Immature natural killer cell (primary cell): ENCODE results near the gene TMPRSS6. TPM values are rescaled to one million over a fixed set of nuclear protein-coding genes. Genes with fewer than 3 reads are reported as not detected.
"Not testable (repeated sequence)": the region's sequence is repeated elsewhere in the genome, so short reads cannot be mapped to it uniquely, and the experiment has no call there.

Source experiments
- DNase-seq, 3 donors: peaks; one replicate each; pipeline ENCODE4 v3.0.0; 2022; ENCODE audit warnings: mixed read lengths in 1 of 3
- H3K27ac Mint-ChIP-seq, 6 donors: one replicate each; pipeline ENCODE4 v1.8.0; 2020; ENCODE audit warnings: mixed read lengths in 6 of 6, mild to moderate bottlenecking in 5 of 6, inconsistent platforms in 4 of 6, moderate library complexity in 3 of 6
- H3K27me3 Mint-ChIP-seq, 3 donors: one replicate each; pipeline ENCODE4 v1.8.0; 2020 to 2021; ENCODE audit warnings: low read depth in 3 of 3, mild to moderate bottlenecking in 3 of 3, mixed read lengths in 3 of 3, moderate library complexity in 3 of 3, inconsistent platforms in 1 of 3
- H3K36me3 Mint-ChIP-seq, 3 donors: one replicate each; pipeline ENCODE4 v1.8.0; 2020; ENCODE audit warnings: mixed read lengths in 3 of 3, inconsistent platforms in 2 of 3, mild to moderate bottlenecking in 2 of 3
- H3K4me1 Mint-ChIP-seq, 2 donors: one replicate each; pipeline ENCODE4 v1.8.0; 2020; ENCODE audit warnings: inconsistent platforms in 2 of 2, mild to moderate bottlenecking in 2 of 2, mixed read lengths in 2 of 2, moderate library complexity in 1 of 2
- H3K4me3 Mint-ChIP-seq, 5 donors: one replicate each; pipeline ENCODE4 v1.8.0; 2020; ENCODE audit warnings: mild to moderate bottlenecking in 5 of 5, mixed read lengths in 5 of 5, inconsistent platforms in 3 of 5, moderate library complexity in 3 of 5
- H3K9me3 Mint-ChIP-seq, 6 donors: one replicate each; pipeline ENCODE4 v1.8.0; 2020; ENCODE audit warnings: mild to moderate bottlenecking in 6 of 6, mixed read lengths in 6 of 6, inconsistent platforms in 4 of 6, moderate library complexity in 3 of 6
- polyA plus RNA-seq, 3 donors: library from polyadenylated mRNA; unstranded; fragments of 300-500 nt; fragmentation: Illumina TruSeq; gene quantifications; one replicate each; pipeline ENCODE4 v1.2.3, GENCODE V29; 2021

Gene TMPRSS6
- polyA plus RNA-seq, 3 donors from 2014 or later = 0.28 to 0.52 TPM; not detected in 1

DNA sequence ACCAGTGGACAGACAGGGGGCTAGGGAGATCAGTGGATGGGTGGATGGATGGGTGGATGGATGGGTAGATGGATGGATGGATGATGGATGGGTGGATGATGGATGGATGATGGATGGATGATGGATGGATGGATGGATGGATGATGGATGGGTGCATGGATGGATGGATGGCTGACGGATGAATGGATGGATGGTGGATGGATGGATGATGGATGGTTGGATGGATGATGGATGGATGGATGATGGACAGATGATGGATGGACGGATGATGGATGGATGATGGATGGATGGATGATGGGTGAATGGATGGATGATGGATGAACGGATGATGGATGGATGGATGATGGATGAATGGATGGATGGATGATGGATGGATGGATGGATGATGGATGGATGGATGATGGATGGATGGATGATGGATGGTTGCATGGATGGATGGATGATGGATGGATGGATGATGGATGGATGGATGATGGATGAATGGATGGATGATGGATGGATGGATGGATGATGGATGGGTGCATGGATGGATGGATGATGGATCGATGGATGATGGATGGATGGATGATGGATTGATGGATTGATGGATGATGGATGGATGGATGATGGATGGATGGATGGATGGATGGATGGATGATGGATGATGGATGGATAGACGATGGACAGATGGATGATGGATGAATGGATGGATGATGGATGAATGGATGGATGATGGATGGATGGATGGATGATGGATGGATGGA lies 37.5 kb downstream of the TMPRSS6 start:
- not testable (repeated sequence) for DNase-seq, H3K27ac Mint-ChIP-seq, H3K9me3 Mint-ChIP-seq, H3K36me3 Mint-ChIP-seq, H3K4me1 Mint-ChIP-seq, H3K4me3 Mint-ChIP-seq
- peaks cover 3 to 11% (median 8%) of the 10 kb centered on the region in 3 donors for H3K27me3 Mint-ChIP-seq

DNA sequence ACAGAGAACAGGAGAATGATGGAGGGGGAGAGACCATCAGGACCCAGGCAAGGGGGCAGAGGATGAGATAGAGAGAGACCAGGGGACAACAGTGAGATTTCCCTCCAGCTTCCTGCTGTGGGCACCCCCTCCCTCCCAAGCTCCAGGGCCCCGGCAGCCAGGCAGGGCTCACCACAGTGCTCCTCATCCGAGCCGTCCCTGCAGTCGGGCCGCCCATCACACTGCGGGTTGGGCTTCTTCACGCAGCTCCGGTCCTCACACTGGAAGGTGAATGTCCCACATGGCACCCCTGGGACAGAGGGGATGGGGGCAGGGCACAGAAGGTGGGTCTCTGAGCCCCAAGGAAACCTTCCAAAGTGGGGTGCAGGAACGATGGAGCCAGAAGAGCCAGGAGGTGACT lies 38.8 kb downstream of the TMPRSS6 start:
- Mint-ChIP-seq H3K4me3 (no peak overlapping the region), H3K9me3 (no peaks in the 10 kb centered on the region), H3K36me3 (no peaks in the 10 kb centered on the region), H3K27ac (no peak overlapping the region), H3K27me3 (peaks cover 3 to 11% (median 8%) of the 10 kb centered on the region in 3 donors), H3K4me1 (no peaks in the 10 kb centered on the region)
- DNase-seq = no peak

DNA sequence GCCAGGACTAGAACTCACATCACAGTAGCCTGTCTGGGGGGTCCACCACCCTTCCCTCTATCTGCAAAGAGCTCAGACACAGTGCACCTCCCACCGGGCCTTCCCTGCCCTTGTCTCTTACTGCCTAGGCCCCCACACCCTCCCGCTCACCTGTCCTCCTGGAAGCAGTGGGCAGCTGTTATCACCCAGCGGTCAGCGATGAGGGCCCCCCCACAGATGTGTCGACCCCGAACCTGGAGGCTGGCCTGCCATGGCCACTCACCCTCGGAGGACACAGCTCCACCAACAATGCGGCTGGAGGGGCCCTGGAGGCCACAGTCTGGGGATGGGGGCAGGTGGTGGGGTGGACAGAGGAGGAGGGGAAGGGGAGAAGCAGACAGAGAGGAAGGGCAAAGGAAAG lies 39.2 kb downstream of the TMPRSS6 start:
- Mint-ChIP-seq H3K36me3 (no peaks in the 10 kb centered on the region), H3K4me1 (no peaks in the 10 kb centered on the region), H3K27ac (no peak overlapping the region), H3K4me3 (no peak overlapping the region), H3K27me3 (peaks cover 3 to 11% (median 8%) of the 10 kb centered on the region in 3 donors), H3K9me3 (no peaks in the 10 kb centered on the region)
- DNase-seq = no peak

DNA sequence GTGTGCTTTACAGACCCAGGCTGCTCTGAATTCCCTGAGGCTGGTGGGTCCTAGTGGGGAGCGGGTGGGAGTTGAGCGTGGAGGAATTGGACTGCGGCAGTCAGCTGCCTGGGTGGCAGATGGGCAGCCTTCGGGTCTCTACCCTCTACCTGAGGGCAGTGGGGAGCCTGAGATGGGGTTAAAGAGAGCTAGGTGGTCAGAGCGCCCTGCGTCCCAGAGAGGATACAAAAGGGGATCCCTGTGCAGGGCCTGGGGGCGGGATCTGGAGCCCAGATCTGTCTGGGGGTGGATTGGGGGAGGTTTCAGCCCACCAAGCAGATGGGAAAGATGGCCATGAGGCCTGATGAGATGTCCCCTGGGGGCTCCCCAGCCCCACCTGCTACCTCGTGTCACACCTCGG lies 39.8 kb downstream of the TMPRSS6 start:
- no peak overlapping the region for H3K4me3 Mint-ChIP-seq
- DNase-seq = no peak
- no peaks in the 10 kb centered on the region for H3K4me1 Mint-ChIP-seq
- H3K9me3 Mint-ChIP-seq = no peaks in the 10 kb centered on the region
- peaks cover 3 to 12% (median 8%) of the 10 kb centered on the region in 3 donors for H3K27me3 Mint-ChIP-seq
- no peaks in the 10 kb centered on the region for H3K36me3 Mint-ChIP-seq
- H3K27ac Mint-ChIP-seq = no peak overlapping the region

DNA sequence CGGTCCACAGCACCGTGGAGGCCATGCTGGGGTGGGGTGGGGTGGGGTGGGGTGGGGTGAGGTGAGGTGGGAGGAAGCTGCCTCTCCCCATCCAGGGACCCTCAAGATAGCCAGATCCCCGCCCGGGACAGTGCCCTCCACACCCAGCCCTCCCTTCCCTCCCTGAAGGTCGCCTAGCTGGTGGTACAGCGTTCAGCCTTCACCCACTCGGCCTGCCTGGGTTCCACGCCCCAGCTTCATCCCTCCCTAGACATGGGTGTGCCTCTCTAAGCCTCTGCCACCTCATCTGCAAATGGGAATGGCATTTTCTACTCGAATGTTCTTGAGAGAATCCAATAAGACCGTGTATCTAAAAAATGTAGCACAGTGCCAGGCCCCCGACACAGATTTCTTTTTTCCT lies 40.2 kb downstream of the TMPRSS6 start:
- DNase-seq = no peak
- no peak overlapping the region for H3K27ac Mint-ChIP-seq
- no peaks in the 10 kb centered on the region for H3K36me3 Mint-ChIP-seq
- no peaks in the 10 kb centered on the region for H3K9me3 Mint-ChIP-seq
- H3K27me3 Mint-ChIP-seq = peaks cover 3 to 12% (median 8%) of the 10 kb centered on the region in 3 donors
- no peak overlapping the region for H3K4me3 Mint-ChIP-seq
- H3K4me1 Mint-ChIP-seq = no peaks in the 10 kb centered on the region

DNA sequence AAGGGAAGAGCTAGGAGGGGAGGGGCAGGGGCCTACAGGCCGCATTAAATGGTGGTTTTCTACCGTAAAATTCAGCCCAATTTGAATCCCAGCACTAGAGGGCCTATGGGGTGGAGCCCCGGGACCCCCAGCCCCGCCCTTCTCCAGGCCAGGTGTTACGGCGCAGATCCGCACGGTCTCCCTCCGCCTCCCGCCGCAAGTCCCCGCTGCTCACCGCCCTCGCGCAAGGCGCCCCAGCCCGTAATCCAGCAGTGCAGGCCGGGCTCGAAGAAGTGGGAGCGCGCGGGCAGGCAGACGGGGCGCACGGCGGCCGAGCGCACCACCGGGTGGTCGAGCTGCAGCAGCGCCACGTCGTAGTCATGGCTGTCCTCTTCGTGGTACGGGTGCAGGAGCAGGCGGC lies 40.7 kb downstream of the TMPRSS6 start:
- Mint-ChIP-seq H3K9me3 (no peaks in the 10 kb centered on the region), H3K4me1 (no peaks in the 10 kb centered on the region), H3K27me3 (peaks cover 3 to 14% (median 8%) of the 10 kb centered on the region in 3 donors), H3K4me3 (no peak overlapping the region), H3K27ac (no peak overlapping the region), H3K36me3 (no peaks in the 10 kb centered on the region)
- no peak for DNase-seq

DNA sequence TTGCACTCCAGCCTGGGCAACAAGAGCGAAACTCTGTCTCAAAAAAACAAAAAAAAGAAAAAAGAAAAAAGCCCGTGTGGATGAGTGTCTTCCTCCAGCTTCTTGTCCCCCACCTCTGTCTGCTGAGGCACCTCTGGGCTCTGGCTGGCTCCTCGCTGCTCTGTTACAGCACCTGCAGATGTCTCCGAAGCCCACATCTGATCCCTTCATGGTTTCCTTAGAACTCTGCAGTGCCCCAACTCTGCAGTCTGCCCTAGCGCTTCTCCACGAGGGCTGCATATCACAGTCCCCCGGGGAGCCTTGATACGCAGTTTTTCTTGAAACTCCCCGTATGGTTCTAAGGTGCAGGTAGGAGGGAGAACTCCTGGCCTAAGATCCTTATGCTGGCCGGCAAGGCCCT lies 42.1 kb downstream of the TMPRSS6 start:
- Mint-ChIP-seq H3K27ac (no peak overlapping the region), H3K27me3 (peaks cover 3 to 14% (median 8%) of the 10 kb centered on the region in 3 donors), H3K36me3 (no peaks in the 10 kb centered on the region), H3K4me3 (no peak overlapping the region), H3K9me3 (no peaks in the 10 kb centered on the region), H3K4me1 (no peaks in the 10 kb centered on the region)
- DNase-seq = no peak

DNA sequence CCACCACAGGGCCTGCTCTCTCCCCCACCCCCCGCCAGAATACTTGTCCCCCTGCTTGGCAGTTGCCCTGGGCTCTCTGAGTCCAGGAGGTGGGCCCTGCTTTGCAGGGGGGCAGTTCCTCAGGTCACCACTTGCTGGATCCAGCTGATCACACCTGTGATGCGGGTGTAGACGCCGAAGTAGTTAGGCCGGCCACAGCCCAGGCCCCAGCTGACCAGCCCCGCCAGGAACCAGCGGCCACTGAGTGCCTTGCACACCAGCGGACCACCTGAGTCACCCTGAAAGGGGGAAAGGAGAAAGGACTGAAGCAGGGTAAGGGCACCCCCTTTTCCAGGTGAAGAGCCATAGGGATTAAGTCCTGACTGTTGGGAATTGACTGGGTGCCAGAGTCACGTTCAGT lies 43.6 kb downstream of the TMPRSS6 start:
- Mint-ChIP-seq H3K36me3 (peaks cover 0 to 5% (median 0%) of the 10 kb centered on the region in 3 donors), H3K27me3 (peaks cover 3 to 16% (median 8%) of the 10 kb centered on the region in 3 donors), H3K9me3 (no peaks in the 10 kb centered on the region), H3K4me3 (no peak overlapping the region), H3K4me1 (no peaks in the 10 kb centered on the region), H3K27ac (no peak overlapping the region)
- no peak for DNase-seq

DNA sequence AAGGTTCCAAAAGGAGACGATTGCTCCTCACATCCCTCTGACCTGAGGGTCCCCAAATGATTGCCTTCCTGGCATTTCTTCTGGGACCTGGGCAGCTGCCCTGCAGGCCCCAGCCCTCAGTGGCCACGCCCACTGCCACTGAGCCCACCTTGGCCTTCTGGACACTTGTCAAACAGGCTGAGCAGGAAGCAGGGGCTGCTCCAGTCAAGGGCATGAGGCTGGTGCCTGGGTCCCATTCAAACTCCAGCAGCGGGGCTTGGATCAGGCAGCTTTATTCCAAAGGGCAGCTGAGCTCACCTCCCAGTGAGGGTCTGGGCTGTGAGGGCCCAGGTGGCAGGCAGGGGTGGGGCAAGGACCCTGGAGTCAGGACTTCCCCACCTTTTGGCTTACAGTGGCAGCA lies 44.3 kb downstream of the TMPRSS6 start:
- H3K4me3 Mint-ChIP-seq = no peak overlapping the region
- DNase-seq = no peak
- peaks cover 0 to 5% (median 0%) of the 10 kb centered on the region in 3 donors for H3K36me3 Mint-ChIP-seq
- H3K27me3 Mint-ChIP-seq = peaks cover 3 to 16% (median 8%) of the 10 kb centered on the region in 3 donors
- H3K4me1 Mint-ChIP-seq = no peaks in the 10 kb centered on the region
- no peaks in the 10 kb centered on the region for H3K9me3 Mint-ChIP-seq
- H3K27ac Mint-ChIP-seq = no peak overlapping the region

DNA sequence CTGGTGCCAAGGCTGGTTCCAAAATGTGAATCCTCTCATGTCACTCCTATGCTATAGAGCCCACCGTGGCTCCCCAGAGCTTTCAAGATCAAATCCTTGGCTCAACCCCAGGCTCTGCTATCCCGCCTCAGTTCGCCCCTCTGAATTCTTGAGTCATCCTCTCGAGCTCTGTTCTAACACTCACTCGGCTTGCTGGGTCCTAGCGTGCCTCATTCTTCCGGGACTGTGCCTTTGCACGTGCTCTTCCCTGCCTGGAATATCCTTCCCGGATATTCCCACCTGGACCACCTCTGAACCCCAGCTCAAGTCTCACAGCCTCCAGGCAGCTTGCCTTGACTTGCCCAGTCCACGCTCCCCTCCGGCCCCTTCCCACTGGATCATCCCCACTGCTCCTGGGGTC lies 45.0 kb downstream of the TMPRSS6 start:
- no peak for DNase-seq
- no peak overlapping the region for H3K27ac Mint-ChIP-seq
- no peak overlapping the region for H3K4me3 Mint-ChIP-seq
- H3K9me3 Mint-ChIP-seq = no peaks in the 10 kb centered on the region
- H3K36me3 Mint-ChIP-seq = peaks cover 0 to 5% (median 0%) of the 10 kb centered on the region in 3 donors
- no peaks in the 10 kb centered on the region for H3K4me1 Mint-ChIP-seq
- peaks cover 2 to 11% (median 5%) of the 10 kb centered on the region in 3 donors for H3K27me3 Mint-ChIP-seq

DNA sequence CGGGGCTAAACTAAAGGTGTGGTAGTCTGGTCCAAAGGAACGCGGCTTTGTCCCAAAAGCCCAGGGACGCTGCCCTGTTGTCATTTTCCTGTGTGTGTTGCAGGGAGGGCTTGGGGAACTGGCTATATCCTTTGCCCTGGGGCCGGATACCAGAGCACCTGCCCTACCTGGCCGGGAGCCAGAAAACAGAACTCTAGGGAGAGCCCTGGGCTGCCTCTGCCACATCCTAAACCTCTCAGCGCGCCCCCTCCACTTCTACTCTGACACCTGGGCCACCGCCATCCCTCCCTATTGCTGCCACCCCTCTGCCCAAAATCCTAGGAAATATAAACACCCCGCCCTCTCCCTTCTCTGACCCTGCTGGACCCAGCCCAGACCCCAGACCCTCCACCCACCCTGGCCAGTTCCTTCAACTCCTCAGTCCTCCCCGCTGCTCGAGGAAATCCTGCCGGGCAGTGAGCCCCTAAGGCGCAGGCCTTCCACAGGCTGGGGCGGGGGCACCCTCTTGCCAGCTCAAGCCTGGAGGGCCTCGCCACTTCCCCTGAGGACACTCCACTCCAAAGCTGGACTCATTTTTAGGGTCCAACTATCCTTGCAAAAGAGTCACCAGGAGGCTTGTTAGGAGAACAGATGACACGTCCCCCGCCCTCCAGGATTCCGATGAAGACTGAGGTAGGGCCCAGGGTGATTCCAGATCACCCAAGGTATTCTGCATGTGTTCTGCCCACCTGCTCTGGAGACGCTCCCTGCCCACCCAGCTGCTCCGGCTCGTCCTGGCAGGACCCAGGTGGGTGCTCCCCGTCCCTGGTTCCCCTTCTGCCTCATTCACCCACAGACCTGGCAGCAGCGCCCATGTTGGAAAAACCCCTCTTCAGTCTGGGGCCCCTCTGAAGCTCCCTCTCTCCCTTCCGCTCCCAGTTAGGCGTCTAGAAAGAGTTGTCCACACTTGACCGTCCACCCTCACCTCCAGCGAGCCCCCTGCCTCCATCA lies 45.8 kb downstream of the TMPRSS6 start:
- no peaks in the 10 kb centered on the region for H3K4me1 Mint-ChIP-seq
- no peak for DNase-seq
- H3K27ac Mint-ChIP-seq = no peak overlapping the region
- H3K27me3 Mint-ChIP-seq = peaks cover under 1 to 9% (median 3%) of the 10 kb centered on the region in 3 donors
- H3K9me3 Mint-ChIP-seq = no peaks in the 10 kb centered on the region
- H3K4me3 Mint-ChIP-seq = no peak overlapping the region
- peaks cover 0 to 5% (median 0%) of the 10 kb centered on the region in 3 donors for H3K36me3 Mint-ChIP-seq

DNA sequence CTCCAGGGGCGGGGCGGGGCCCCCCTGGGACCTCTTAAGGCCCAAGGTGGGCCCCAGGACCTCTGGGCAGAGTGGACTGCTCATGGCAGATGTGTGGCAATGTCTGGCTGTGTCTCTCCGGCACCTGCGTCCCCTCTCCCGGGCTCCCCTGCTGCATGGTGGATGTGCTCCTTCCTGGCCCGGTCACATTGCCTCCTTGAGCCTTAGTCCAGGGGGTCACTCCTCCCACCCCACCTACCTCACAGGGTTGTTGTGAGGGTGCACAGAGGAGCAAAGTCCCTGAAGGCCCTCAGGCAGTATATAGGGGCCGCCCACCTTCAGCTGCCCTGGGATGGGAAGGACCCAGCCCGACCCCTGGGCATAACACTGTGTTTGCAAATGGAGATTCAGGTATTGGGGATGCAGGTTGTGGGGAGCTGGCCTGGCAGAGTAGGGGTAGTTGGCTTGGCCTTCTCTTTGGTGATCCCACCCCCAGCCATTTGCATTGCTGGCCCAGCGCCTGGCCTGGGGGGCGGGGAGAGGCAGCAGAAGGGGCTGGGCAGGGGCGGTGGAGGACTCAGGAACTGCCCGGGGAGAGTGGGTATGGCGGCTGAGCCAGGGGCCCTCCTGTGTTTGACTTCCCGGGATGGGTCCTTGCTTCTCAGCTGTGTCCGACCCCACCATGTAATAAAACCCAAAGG lies 46.7 kb downstream of the TMPRSS6 start:
- peaks cover 0 to 6% (median 0%) of the 10 kb centered on the region in 3 donors for H3K36me3 Mint-ChIP-seq
- H3K4me1 Mint-ChIP-seq = no peaks in the 10 kb centered on the region
- no peak overlapping the region for H3K4me3 Mint-ChIP-seq
- no peaks in the 10 kb centered on the region for H3K9me3 Mint-ChIP-seq
- no peak for DNase-seq
- peaks cover 0 to 6% (median 3%) of the 10 kb centered on the region in 3 donors for H3K27me3 Mint-ChIP-seq
- no peak overlapping the region for H3K27ac Mint-ChIP-seq

DNA sequence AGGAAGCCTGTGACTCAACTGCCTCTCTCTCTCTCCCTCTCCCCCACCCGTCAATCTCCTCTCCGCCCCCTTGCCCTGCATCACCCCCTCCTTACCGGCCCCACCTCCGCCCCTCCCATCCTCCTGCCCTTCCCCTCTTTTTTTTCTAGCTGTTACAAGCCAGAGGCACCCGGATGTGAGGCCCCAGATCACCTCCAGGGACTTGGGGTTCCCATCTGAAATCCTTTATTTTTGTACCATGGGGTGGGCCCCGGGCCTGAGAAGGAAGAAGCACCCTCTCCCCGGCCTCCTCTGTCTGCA lies 47.2 kb downstream of the TMPRSS6 start:
- Mint-ChIP-seq H3K9me3 (no peaks in the 10 kb centered on the region), H3K4me1 (no peaks in the 10 kb centered on the region), H3K27me3 (peaks cover 0 to 5% (median 0%) of the 10 kb centered on the region in 3 donors), H3K36me3 (peaks cover 0 to 9% (median 0%) of the 10 kb centered on the region in 3 donors), H3K4me3 (no peak overlapping the region), H3K27ac (no peak overlapping the region)
- DNase-seq = no peak
